ENCODE measurements around the gene MRM3. TPM values are rescaled to one million over a fixed set of nuclear protein-coding genes. Genes with fewer than 3 reads are reported as not detected.

Gene MRM3
- total and polyA plus RNA-seq, 2 donors (not counting 3 experiments of a cell fraction or from before 2014, with no cell fraction given): 17.1 to 19.2 TPM

DNA sequence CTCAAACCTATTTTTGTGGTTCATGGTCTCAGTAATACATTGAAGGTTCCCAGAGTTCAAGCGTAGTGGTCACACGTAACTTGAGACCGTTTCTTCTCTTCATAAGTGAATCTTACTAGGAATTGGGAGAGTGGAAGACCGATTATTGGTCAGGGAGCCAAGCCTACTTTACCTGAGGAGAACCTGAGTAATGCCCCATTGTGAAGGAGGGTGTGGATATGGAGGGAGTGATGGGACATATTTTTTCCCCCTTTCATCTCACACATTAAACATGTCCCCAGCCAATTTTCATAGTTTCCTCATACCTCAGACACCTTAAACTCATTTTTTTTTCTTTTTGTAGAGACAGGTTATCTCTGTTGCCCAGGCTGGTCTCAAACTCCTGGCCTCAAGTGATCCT, 39.0 kb upstream of the MRM3 start:
- Histone ChIP-seq H3K9ac (replicated peaks; ENCODE audit: extremely low read depth, insufficient read depth, low read length) (no peak overlapping the region), H3K9me1 (replicated peaks; ENCODE audit: control insufficient read depth, extremely low read depth, insufficient read depth, low read length) (no peaks in the 10 kb centered on the region), H3K9me3 (replicated peaks; ENCODE audit: control insufficient read depth, insufficient read depth, low read length) (no peaks in the 10 kb centered on the region), H3K27ac (ENCODE audit: insufficient read depth, low read depth, low read length) (no peak overlapping the region), H3K79me2 (ENCODE audit: control insufficient read depth, insufficient read depth, low read length) (peaks cover 41% of the 10 kb centered on the region), H3K27me3 (ENCODE audit: control insufficient read depth in 2 of 2, insufficient read depth in 2 of 2, low read length in 2 of 2) (no peaks in the 10 kb centered on the region), H3K36me3 (ENCODE audit: control insufficient read depth in 2 of 2, extremely low read depth in 1 of 2, insufficient read depth in 2 of 2, low read length in 2 of 2) (peaks cover 18 to 56% of the 10 kb centered on the region in 2 experiments), H3K4me1 (ENCODE audit: control insufficient read depth, extremely low read depth, insufficient read depth, low read length) (no peaks in the 10 kb centered on the region), H3K4me3 (replicated peaks in 1 of 3; ENCODE audit: insufficient read depth in 1 of 3, low read depth in 1 of 3, low read length in 3 of 3) (no peak overlapping the region), H2AFZ (ENCODE audit: low read depth, low read length) (no peak overlapping the region), H4K20me1 (replicated peaks; ENCODE audit: control insufficient read depth, extremely low read depth, insufficient read depth, low read length) (no peaks in the 10 kb centered on the region), H3K4me2 (ENCODE audit: insufficient read depth, low read length) (no peak overlapping the region)
- DNase-seq (ENCODE audit: low read depth, low spot score): no peak
- no TSS peak for BruUV-seq (replicated peaks)
- no peak for FAIRE-seq
- TF ChIP-seq POLR2A (IDR thresholded peaks at IDR 0.05; ENCODE audit: low read depth, low read length): no peak
- intact Hi-C loops (cut with micrococcal nuclease): no loop called here
- CTCF ChIA-PET: interaction anchor here (0.6 kb wide), 1 partner anchor 20 kb away, joined by 3 read pairs; no protein-coding TSS in a partner anchor
- dilution Hi-C loops (cut with MboI; ENCODE audit: extremely low pct_ligation_motif_present, low sequenced_read_pairs): no loop called here
- POLR2A ChIA-PET: no interaction called here

DNA sequence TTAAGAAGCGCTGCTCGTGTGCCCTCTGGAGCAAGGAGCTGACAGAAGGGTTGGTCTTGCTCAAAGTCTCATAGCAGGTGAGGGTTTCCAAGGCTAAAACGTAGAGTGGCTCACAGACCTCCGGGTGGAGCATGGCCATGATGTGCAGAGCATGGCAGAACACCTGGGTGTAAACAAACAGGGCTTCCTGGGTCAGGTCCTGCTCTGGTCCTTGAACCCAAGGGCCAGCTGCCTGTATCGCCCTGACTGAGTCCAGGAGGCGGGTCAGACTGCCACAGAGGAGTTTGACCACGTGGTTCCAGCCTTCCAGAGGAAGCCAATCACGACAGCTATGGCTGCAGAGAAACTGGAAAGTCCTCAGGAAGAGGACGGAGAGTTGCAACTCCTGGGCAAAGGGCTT, 37.2 kb upstream of the MRM3 start:
- H3K4me2 ChIP-seq (ENCODE audit: insufficient read depth, low read length): no peak overlapping the region
- H3K4me1 ChIP-seq (ENCODE audit: control insufficient read depth, extremely low read depth, insufficient read depth, low read length): no peaks in the 10 kb centered on the region
- no peaks in the 10 kb centered on the region for H3K9me1 ChIP-seq (replicated peaks; ENCODE audit: control insufficient read depth, extremely low read depth, insufficient read depth, low read length)
- H3K36me3 ChIP-seq (ENCODE audit: control insufficient read depth in 2 of 2, extremely low read depth in 1 of 2, insufficient read depth in 2 of 2, low read length in 2 of 2): peaks cover 18 to 52% of the 10 kb centered on the region in 2 experiments
- no peaks in the 10 kb centered on the region for H3K9me3 ChIP-seq (replicated peaks; ENCODE audit: control insufficient read depth, insufficient read depth, low read length)
- no peak overlapping the region for H2AFZ ChIP-seq (ENCODE audit: low read depth, low read length)
- H3K27me3 ChIP-seq (ENCODE audit: control insufficient read depth in 2 of 2, insufficient read depth in 2 of 2, low read length in 2 of 2): no peaks in the 10 kb centered on the region
- TF ChIP-seq POLR2AphosphoS5 (IDR thresholded peaks at IDR 0.05; ENCODE audit: insufficient read depth, low read depth, low read length) (no peak), GATA2 (IDR thresholded peaks at IDR 0.05; ENCODE audit: insufficient read depth, insufficient read length, low read depth, low read length) (no peak), MYC (IDR thresholded peaks at IDR 0.05; ENCODE audit: low read depth, low read length) (no peak), POLR2A (IDR thresholded peaks at IDR 0.05; ENCODE audit: low read depth, low read length) (no peak), EZH2 (IDR thresholded peaks at IDR 0.05; ENCODE audit: borderline replicate concordance, low read depth, low read length, severe bottlenecking) (no peak), JUN (IDR thresholded peaks at IDR 0.05; ENCODE audit: borderline replicate concordance, insufficient read depth, insufficient read length, low read depth) (no peak), FOS (IDR thresholded peaks at IDR 0.05; ENCODE audit: borderline replicate concordance, insufficient read depth, low read length) (no peak)
- TF ChIP-seq, protein P1, sequence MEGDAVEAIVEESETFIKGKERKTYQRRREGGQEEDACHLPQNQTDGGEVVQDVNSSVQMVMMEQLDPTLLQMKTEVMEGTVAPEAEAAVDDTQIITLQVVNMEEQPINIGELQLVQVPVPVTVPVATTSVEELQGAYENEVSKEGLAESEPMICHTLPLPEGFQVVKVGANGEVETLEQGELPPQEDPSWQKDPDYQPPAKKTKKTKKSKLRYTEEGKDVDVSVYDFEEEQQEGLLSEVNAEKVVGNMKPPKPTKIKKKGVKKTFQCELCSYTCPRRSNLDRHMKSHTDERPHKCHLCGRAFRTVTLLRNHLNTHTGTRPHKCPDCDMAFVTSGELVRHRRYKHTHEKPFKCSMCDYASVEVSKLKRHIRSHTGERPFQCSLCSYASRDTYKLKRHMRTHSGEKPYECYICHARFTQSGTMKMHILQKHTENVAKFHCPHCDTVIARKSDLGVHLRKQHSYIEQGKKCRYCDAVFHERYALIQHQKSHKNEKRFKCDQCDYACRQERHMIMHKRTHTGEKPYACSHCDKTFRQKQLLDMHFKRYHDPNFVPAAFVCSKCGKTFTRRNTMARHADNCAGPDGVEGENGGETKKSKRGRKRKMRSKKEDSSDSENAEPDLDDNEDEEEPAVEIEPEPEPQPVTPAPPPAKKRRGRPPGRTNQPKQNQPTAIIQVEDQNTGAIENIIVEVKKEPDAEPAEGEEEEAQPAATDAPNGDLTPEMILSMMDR (IDR thresholded peaks at IDR 0.05; ENCODE audit: extremely low read depth in 1 of 2, insufficient read depth in 1 of 2, low read depth in 1 of 2, low read length in 2 of 2): no peak
- TF ChIP-seq, protein P2, sequence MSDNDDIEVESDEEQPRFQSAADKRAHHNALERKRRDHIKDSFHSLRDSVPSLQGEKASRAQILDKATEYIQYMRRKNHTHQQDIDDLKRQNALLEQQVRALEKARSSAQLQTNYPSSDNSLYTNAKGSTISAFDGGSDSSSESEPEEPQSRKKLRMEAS (IDR thresholded peaks at IDR 0.05; ENCODE audit: insufficient read depth, insufficient read length): no peak
- no TSS peak for BruUV-seq (replicated peaks)
- intact Hi-C loops (cut with micrococcal nuclease) (no loop called here), dilution Hi-C loops (cut with MboI; ENCODE audit: extremely low pct_ligation_motif_present, low sequenced_read_pairs) (no loop called here)
- CTCF ChIA-PET: interaction anchor here (0.7 to 1.6 kb wide), 6 partner anchors 9 to 333 kb away, joined by 3 to 5 read pairs (median 3); no protein-coding TSS in a partner anchor
- no peak overlapping the region for H3K9ac ChIP-seq (replicated peaks; ENCODE audit: extremely low read depth, insufficient read depth, low read length)
- H3K27ac ChIP-seq (ENCODE audit: insufficient read depth, low read depth, low read length): no peak overlapping the region
- no peaks in the 10 kb centered on the region for H4K20me1 ChIP-seq (replicated peaks; ENCODE audit: control insufficient read depth, extremely low read depth, insufficient read depth, low read length)
- no peak for FAIRE-seq
- no peak for DNase-seq (ENCODE audit: low read depth, low spot score)
- POLR2A ChIA-PET: no interaction called here
- H3K79me2 ChIP-seq (ENCODE audit: control insufficient read depth, insufficient read depth, low read length): peaks cover 54% of the 10 kb centered on the region
- H3K4me3 ChIP-seq (replicated peaks in 1 of 3; ENCODE audit: insufficient read depth in 1 of 3, low read depth in 1 of 3, low read length in 3 of 3): no peak overlapping the region
